ENCODE measurements around the gene ARHGAP26.

The ARHGAP26 gene

GRCh38 chr5:143213851-143214363 is 443.7 kb downstream of the ARHGAP26 start:
- TF ChIP-seq SIN3A (IDR thresholded peaks at IDR 0.05; ENCODE audit: borderline replicate concordance, insufficient read depth, low read length) (no peak), TAF1 (IDR thresholded peaks at IDR 0.05; ENCODE audit: borderline replicate concordance, insufficient read depth, low read length) (no peak), REST (IDR thresholded peaks at IDR 0.05; ENCODE audit: insufficient read depth in 1 of 2, low read depth in 2 of 2, low read length in 2 of 2) (no peak), FOXP2 (optimal IDR thresholded peaks at IDR 0.05; ENCODE audit: borderline replicate concordance, extremely low read depth, extremely low read length, insufficient read depth) (no peak), POLR2AphosphoS5 (IDR thresholded peaks at IDR 0.05; ENCODE audit: low read depth, low read length) (no peak)

- TF ChIP-seq POLR2AphosphoS5 (IDR thresholded peaks at IDR 0.05; ENCODE audit: low read depth, low read length): no peak
Measured at GRCh38 chr5:143214458-143214857, 444.3 kb downstream of the ARHGAP26 start.

DNA sequence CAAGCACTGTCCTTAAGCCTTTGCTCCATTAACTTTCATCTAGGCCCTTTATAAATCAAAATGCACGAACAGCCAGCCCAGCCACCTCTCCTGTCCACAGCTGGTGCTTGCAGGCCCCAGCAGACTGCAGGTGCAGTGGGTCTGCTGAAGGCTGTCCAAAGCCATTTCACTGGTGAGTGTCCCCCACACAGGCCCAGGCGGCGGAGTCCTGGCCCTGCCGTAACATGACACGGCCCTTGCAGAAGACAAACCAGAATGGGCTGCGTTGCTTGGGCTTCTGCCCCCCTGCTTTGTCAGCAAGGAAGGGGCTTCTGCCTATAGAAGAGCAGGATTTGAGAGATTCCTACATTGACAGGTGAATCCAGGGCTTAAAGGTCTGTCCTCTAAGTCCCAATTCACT is 444.7 kb downstream of the ARHGAP26 start:
- TF ChIP-seq POLR2AphosphoS5 (IDR thresholded peaks at IDR 0.05; ENCODE audit: low read depth, low read length) (no peak), FOXP2 (optimal IDR thresholded peaks at IDR 0.05; ENCODE audit: borderline replicate concordance, extremely low read depth, extremely low read length, insufficient read depth) (no peak), REST (IDR thresholded peaks at IDR 0.05; ENCODE audit: insufficient read depth in 1 of 2, low read depth in 2 of 2, low read length in 2 of 2) (no peak), SIN3A (IDR thresholded peaks at IDR 0.05; ENCODE audit: borderline replicate concordance, insufficient read depth, low read length) (no peak), TAF1 (IDR thresholded peaks at IDR 0.05; ENCODE audit: borderline replicate concordance, insufficient read depth, low read length) (no peak)

GRCh38 chr5:143215690-143216089 is 445.5 kb downstream of the ARHGAP26 start:
- no peak for TF ChIP-seq REST (IDR thresholded peaks at IDR 0.05; ENCODE audit: insufficient read depth in 1 of 2, low read depth in 2 of 2, low read length in 2 of 2)
- no peak for TF ChIP-seq FOXP2 (optimal IDR thresholded peaks at IDR 0.05; ENCODE audit: borderline replicate concordance, extremely low read depth, extremely low read length, insufficient read depth)
- TF ChIP-seq TAF1 (IDR thresholded peaks at IDR 0.05; ENCODE audit: borderline replicate concordance, insufficient read depth, low read length): no peak
- no peak for TF ChIP-seq SIN3A (IDR thresholded peaks at IDR 0.05; ENCODE audit: borderline replicate concordance, insufficient read depth, low read length)
- TF ChIP-seq POLR2AphosphoS5 (IDR thresholded peaks at IDR 0.05; ENCODE audit: low read depth, low read length): no peak

- TF ChIP-seq REST (IDR thresholded peaks at IDR 0.05; ENCODE audit: insufficient read depth in 1 of 2, low read depth in 2 of 2, low read length in 2 of 2) (no peak), FOXP2 (optimal IDR thresholded peaks at IDR 0.05; ENCODE audit: borderline replicate concordance, extremely low read depth, extremely low read length, insufficient read depth) (no peak), POLR2AphosphoS5 (IDR thresholded peaks at IDR 0.05; ENCODE audit: low read depth, low read length) (no peak), TAF1 (IDR thresholded peaks at IDR 0.05; ENCODE audit: borderline replicate concordance, insufficient read depth, low read length) (no peak), SIN3A (IDR thresholded peaks at IDR 0.05; ENCODE audit: borderline replicate concordance, insufficient read depth, low read length) (no peak)
Measured at GRCh38 chr5:143216211-143216610, 446.0 kb downstream of the ARHGAP26 start.

All from PFSK-1 (cell line).